ENCODE data around the gene ARHGAP6. TPM values are rescaled to one million over a fixed set of nuclear protein-coding genes. Genes with fewer than 3 reads are reported as not detected.
A peak's percentile ranks its signal among the peaks of the same experiment; 100 is the strongest.

ARHGAP6 gene
- total and polyA plus RNA-seq, 9 of the 15 experiments (the other 6 are each of a cell fraction or from before 2014, with no cell fraction given) = 12.5 to 63.6 (median 41.8) TPM

DNA sequence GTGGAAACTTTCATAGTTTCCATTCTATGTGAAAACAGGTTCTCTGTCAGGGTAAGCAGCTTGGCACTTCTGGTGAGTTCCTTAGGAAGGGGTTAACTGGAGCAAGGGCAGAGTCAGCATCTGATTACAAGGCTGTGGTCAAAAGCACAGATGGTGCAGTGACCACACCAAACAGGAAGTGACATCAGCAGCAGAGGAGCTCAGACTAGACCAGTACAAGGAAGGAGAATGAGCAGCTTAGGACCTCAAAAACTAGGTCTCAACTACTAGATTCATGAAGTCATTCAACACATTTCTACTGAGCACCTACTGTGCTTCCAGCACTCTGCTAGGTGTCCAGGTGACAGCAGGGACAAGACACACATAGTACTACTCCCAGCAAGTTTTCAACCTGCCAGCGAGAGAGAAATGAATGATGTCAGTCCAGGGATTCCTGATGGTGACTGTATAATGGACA is 242.3 kb downstream of the ARHGAP6 start (continued):
- TF ChIP-seq RHOXF2B (CRISPR knock-in tag; conservative IDR thresholded peaks at IDR 0.05) (no peak), MCM7 (IDR thresholded peaks at IDR 0.05) (no peak), ZNF282 (CRISPR knock-in tag; IDR thresholded peaks at IDR 0.05) (no peak), DNMT1 (IDR thresholded peaks at IDR 0.05) (no peak), ESRRA (IDR thresholded peaks at IDR 0.05; ENCODE audit: borderline replicate concordance, low read depth) (peak; percentile 92; the same call in 1 of the 2 replicates), ZNF124 (CRISPR knock-in tag; IDR thresholded peaks at IDR 0.05) (no peak), CHD4 (IDR thresholded peaks at IDR 0.05; ENCODE audit: insufficient read depth, insufficient replicate concordance, low read depth, low read length, poor library complexity, severe bottlenecking) (no peak), ZNF75A (CRISPR knock-in tag; IDR thresholded peaks at IDR 0.05) (no peak), ZNF41 (CRISPR knock-in tag; conservative IDR thresholded peaks at IDR 0.05) (no peak), POU5F1 (IDR thresholded peaks at IDR 0.05; ENCODE audit: borderline replicate concordance, low read depth, low read length, partially characterized antibody) (no peak), RFX1 (IDR thresholded peaks at IDR 0.05) (no peak), ZNF699 (CRISPR knock-in tag; IDR thresholded peaks at IDR 0.05; ENCODE audit: insufficient replicate concordance) (no peak), ZNF408 (CRISPR knock-in tag; IDR thresholded peaks at IDR 0.05; ENCODE audit: low read depth) (no peak)
- TF ChIP-seq, protein P1, sequence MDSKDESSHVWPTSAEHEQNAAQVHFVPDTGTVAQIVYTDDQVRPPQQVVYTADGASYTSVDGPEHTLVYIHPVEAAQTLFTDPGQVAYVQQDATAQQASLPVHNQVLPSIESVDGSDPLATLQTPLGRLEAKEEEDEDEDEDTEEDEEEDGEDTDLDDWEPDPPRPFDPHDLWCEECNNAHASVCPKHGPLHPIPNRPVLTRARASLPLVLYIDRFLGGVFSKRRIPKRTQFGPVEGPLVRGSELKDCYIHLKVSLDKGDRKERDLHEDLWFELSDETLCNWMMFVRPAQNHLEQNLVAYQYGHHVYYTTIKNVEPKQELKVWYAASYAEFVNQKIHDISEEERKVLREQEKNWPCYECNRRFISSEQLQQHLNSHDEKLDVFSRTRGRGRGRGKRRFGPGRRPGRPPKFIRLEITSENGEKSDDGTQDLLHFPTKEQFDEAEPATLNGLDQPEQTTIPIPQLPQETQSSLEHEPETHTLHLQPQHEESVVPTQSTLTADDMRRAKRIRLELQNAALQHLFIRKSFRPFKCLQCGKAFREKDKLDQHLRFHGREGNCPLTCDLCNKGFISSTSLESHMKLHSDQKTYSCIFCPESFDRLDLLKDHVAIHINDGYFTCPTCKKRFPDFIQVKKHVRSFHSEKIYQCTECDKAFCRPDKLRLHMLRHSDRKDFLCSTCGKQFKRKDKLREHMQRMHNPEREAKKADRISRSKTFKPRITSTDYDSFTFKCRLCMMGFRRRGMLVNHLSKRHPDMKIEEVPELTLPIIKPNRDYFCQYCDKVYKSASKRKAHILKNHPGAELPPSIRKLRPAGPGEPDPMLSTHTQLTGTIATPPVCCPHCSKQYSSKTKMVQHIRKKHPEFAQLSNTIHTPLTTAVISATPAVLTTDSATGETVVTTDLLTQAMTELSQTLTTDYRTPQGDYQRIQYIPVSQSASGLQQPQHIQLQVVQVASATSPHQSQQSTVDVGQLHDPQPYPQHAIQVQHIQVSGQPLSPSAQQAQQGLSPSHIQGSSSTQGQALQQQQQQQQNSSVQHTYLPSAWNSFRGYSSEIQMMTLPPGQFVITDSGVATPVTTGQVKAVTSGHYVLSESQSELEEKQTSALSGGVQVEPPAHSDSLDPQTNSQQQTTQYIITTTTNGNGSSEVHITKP (IDR thresholded peaks at IDR 0.05; ENCODE audit: partially characterized antibody) = no peak
- TF ChIP-seq, protein P2, sequence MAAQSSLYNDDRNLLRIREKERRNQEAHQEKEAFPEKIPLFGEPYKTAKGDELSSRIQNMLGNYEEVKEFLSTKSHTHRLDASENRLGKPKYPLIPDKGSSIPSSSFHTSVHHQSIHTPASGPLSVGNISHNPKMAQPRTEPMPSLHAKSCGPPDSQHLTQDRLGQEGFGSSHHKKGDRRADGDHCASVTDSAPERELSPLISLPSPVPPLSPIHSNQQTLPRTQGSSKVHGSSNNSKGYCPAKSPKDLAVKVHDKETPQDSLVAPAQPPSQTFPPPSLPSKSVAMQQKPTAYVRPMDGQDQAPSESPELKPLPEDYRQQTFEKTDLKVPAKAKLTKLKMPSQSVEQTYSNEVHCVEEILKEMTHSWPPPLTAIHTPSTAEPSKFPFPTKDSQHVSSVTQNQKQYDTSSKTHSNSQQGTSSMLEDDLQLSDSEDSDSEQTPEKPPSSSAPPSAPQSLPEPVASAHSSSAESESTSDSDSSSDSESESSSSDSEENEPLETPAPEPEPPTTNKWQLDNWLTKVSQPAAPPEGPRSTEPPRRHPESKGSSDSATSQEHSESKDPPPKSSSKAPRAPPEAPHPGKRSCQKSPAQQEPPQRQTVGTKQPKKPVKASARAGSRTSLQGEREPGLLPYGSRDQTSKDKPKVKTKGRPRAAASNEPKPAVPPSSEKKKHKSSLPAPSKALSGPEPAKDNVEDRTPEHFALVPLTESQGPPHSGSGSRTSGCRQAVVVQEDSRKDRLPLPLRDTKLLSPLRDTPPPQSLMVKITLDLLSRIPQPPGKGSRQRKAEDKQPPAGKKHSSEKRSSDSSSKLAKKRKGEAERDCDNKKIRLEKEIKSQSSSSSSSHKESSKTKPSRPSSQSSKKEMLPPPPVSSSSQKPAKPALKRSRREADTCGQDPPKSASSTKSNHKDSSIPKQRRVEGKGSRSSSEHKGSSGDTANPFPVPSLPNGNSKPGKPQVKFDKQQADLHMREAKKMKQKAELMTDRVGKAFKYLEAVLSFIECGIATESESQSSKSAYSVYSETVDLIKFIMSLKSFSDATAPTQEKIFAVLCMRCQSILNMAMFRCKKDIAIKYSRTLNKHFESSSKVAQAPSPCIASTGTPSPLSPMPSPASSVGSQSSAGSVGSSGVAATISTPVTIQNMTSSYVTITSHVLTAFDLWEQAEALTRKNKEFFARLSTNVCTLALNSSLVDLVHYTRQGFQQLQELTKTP (IDR thresholded peaks at IDR 0.05; ENCODE audit: low read depth in 1 of 2, partially characterized antibody in 2 of 2) = peak; percentile 52 to 53
- TF ChIP-seq, protein P3, sequence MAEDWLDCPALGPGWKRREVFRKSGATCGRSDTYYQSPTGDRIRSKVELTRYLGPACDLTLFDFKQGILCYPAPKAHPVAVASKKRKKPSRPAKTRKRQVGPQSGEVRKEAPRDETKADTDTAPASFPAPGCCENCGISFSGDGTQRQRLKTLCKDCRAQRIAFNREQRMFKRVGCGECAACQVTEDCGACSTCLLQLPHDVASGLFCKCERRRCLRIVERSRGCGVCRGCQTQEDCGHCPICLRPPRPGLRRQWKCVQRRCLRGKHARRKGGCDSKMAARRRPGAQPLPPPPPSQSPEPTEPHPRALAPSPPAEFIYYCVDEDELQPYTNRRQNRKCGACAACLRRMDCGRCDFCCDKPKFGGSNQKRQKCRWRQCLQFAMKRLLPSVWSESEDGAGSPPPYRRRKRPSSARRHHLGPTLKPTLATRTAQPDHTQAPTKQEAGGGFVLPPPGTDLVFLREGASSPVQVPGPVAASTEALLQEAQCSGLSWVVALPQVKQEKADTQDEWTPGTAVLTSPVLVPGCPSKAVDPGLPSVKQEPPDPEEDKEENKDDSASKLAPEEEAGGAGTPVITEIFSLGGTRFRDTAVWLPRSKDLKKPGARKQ (CRISPR knock-in tag; IDR thresholded peaks at IDR 0.05) = no peak
- TF ChIP-seq, protein P4, sequence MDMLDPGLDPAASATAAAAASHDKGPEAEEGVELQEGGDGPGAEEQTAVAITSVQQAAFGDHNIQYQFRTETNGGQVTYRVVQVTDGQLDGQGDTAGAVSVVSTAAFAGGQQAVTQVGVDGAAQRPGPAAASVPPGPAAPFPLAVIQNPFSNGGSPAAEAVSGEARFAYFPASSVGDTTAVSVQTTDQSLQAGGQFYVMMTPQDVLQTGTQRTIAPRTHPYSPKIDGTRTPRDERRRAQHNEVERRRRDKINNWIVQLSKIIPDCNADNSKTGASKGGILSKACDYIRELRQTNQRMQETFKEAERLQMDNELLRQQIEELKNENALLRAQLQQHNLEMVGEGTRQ (CRISPR knock-in tag; IDR thresholded peaks at IDR 0.05) = no peak
